SK-N-SH treated with all-trans-retinoic acid at 6 μM for 48 hours (cell line): ENCODE results near the gene LRRN4CL.

Experiments used
- CSDC2 ChIP-seq: fragments of 250-450 bp; sonication (Bioruptor Pico); IDR thresholded peaks from 2 replicates; pipeline ENCODE4 v1.5.0; 2020; ENCODE audit warnings: mild to moderate bottlenecking, moderate library complexity
- ISL1 ChIP-seq: fragments of 250-450 bp; sonication (Bioruptor Pico); IDR thresholded peaks from 2 replicates; pipeline ENCODE4 v2.1.2; 2022; ENCODE audit warnings: mild to moderate bottlenecking, moderate library complexity
- PPARA ChIP-seq: fragments of 250-450 bp; sonication (Bioruptor Pico); IDR thresholded peaks from 2 replicates; pipeline ENCODE4 v1.5.0; 2020; ENCODE audit warnings: mild to moderate bottlenecking, borderline replicate concordance
- TCF4 ChIP-seq: fragments of 250-450 bp; sonication (Bioruptor Pico); IDR thresholded peaks from 2 replicates; pipeline ENCODE4 v1.8.0; 2021; ENCODE audit warnings: mild to moderate bottlenecking, moderate library complexity, borderline replicate concordance
- ZFP3 ChIP-seq: fragments of 250-450 bp; sonication (Bioruptor Pico); IDR thresholded peaks from 2 replicates; pipeline ENCODE4 v1.5.0; 2020; ENCODE audit warnings: mild to moderate bottlenecking, moderate library complexity
- ZFP30 ChIP-seq: fragments of 450-650 bp; formaldehyde crosslinking; IDR thresholded peaks from 2 replicates; pipeline ENCODE4 v1.5.0; 2022; ENCODE audit warnings: mild to moderate bottlenecking, moderate library complexity
- TF ChIP-seq, protein P1 (sequence below): fragments of 250-450 bp; sonication (Bioruptor Pico); IDR thresholded peaks from 2 replicates; pipeline ENCODE4 v1.5.1; 2021; ENCODE audit warnings: mild to moderate bottlenecking, moderate library complexity
- TF ChIP-seq, protein P2 (sequence below): fragments of 250-450 bp; sonication (Bioruptor Pico); IDR thresholded peaks from 2 replicates; pipeline ENCODE4 v1.5.1; 2020; ENCODE audit warnings: low read depth, mild to moderate bottlenecking, moderate library complexity

DNA sequence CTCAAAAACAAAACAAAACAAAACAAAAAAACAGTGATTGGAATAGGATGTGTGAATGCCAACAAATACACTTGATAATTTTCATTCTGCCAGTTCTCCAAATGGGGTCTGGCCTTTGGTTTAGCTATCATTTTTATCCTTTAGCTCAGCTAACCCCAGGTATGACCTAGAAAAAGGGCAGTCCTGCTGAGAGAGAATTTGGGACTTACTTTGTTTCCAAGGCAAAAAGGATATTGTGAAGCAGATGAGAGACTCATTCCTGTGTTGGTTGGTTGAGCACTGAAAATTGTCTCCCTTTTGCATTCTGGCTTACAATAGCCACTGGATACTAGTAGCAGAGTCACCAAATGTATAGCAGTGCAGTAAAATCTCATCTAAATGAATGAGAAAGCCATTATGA is 47.9 kb upstream of the LRRN4CL start:
- TF ChIP-seq, protein P1, sequence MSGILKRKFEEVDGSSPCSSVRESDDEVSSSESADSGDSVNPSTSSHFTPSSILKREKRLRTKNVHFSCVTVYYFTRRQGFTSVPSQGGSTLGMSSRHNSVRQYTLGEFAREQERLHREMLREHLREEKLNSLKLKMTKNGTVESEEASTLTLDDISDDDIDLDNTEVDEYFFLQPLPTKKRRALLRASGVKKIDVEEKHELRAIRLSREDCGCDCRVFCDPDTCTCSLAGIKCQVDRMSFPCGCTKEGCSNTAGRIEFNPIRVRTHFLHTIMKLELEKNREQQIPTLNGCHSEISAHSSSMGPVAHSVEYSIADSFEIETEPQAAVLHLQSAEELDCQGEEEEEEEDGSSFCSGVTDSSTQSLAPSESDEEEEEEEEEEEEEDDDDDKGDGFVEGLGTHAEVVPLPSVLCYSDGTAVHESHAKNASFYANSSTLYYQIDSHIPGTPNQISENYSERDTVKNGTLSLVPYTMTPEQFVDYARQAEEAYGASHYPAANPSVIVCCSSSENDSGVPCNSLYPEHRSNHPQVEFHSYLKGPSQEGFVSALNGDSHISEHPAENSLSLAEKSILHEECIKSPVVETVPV (CRISPR knock-in tag), result no peak
- TF ChIP-seq ZFP3 (CRISPR knock-in tag), result no peak
- TF ChIP-seq CSDC2, result no peak
- no peak for TF ChIP-seq ISL1
- TF ChIP-seq, protein P2, sequence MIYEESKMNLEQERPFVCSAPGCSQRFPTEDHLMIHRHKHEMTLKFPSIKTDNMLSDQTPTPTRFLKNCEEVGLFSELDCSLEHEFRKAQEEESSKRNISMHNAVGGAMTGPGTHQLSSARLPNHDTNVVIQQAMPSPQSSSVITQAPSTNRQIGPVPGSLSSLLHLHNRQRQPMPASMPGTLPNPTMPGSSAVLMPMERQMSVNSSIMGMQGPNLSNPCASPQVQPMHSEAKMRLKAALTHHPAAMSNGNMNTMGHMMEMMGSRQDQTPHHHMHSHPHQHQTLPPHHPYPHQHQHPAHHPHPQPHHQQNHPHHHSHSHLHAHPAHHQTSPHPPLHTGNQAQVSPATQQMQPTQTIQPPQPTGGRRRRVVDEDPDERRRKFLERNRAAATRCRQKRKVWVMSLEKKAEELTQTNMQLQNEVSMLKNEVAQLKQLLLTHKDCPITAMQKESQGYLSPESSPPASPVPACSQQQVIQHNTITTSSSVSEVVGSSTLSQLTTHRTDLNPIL (CRISPR knock-in tag), result no peak
- TF ChIP-seq ZFP30, result no peak
- no peak for TF ChIP-seq TCF4 (CRISPR knock-in tag)
- no peak for TF ChIP-seq PPARA (CRISPR knock-in tag)
